Choroid plexus epithelial cell (primary cell): ENCODE results near the gene NUP205.

ENCODE experiments used
- DNase-seq: peaks from one replicate; pipeline ENCODE4 v3.0.0-alpha.2; 2010; ENCODE audit warnings: low read depth
- H3K4me3 ChIP-seq: 2 replicates; pipeline ENCODE4 v1.5.1; 2011; ENCODE audit warnings: low read depth, mild to moderate bottlenecking, control low read depth, low read length, moderate library complexity
- CTCF ChIP-seq: conservative IDR thresholded peaks from 2 replicates; pipeline ENCODE4 v1.5.1; 2011; ENCODE audit warnings: low read depth, mild to moderate bottlenecking, control low read depth, inconsistent platforms, low read length, moderate library complexity

Gene NUP205

GRCh38 chr7:135514856-135515255 lies 42.9 kb upstream of the NUP205 start:
- no peak for TF ChIP-seq CTCF
- no peak for DNase-seq
- no peak overlapping the region for H3K4me3 ChIP-seq

GRCh38 chr7:135517060-135517459 lies 40.7 kb upstream of the NUP205 start:
- no peak overlapping the region for H3K4me3 ChIP-seq
- DNase-seq: no peak
- no peak for TF ChIP-seq CTCF

- no peak overlapping the region for H3K4me3 ChIP-seq
- TF ChIP-seq CTCF: no peak
- no peak for DNase-seq
These were observed 39.0 kb upstream of the NUP205 start for GRCh38 chr7:135518748-135519147.

GRCh38 chr7:135519233-135519688 lies 38.5 kb upstream of the NUP205 start:
- no peak for TF ChIP-seq CTCF
- no peak overlapping the region for H3K4me3 ChIP-seq
- DNase-seq: no peak

- no peak for TF ChIP-seq CTCF
- H3K4me3 ChIP-seq: no peak overlapping the region
- DNase-seq: no peak
These were observed 37.8 kb upstream of the NUP205 start for GRCh38 chr7:135519871-135520270.

- no peak overlapping the region for H3K4me3 ChIP-seq
- TF ChIP-seq CTCF: no peak
- DNase-seq: no peak
These were observed 35.2 kb upstream of the NUP205 start for GRCh38 chr7:135522509-135522908.

GRCh38 chr7:135523146-135523545 lies 34.6 kb upstream of the NUP205 start:
- TF ChIP-seq CTCF: no peak
- no peak overlapping the region for H3K4me3 ChIP-seq
- DNase-seq: no peak
